Measurements from ENCODE around the gene FGD6.

DNA sequence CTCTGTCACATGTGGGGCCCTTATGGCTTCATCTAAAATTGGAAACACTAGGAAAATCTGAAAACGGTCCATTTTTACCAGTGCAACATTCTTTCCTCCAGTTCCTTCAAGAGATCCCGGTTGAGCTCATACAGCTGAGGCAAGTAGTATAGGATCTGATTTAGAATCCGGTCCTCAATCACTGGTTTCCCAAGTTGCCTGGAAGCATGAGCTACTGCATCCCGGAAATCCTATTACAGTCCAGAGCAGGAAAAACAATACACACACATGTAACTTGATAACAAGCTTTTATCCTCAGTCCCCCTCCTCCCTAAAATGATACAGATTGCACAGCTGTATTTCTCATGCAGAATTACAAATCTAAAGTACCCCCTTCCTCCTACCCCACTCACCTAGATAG lies 76.0 kb downstream of the FGD6 start:
- TF ChIP-seq POLR2A (IDR thresholded peaks at IDR 0.05) (no peak), CTCF (IDR thresholded peaks at IDR 0.05) (no peak)
